HG02798 (cell line): ENCODE data around the gene LCP2.

Experiments used
- ATAC-seq: cut with Tn5 transposase; IDR thresholded peaks from one replicate; pipeline ENCODE4 v1.9.1; 2021; ENCODE audit warnings: mild to moderate bottlenecking; ENCODE audit not compliant: unreplicated experiment, poor library complexity

The LCP2 gene

DNA sequence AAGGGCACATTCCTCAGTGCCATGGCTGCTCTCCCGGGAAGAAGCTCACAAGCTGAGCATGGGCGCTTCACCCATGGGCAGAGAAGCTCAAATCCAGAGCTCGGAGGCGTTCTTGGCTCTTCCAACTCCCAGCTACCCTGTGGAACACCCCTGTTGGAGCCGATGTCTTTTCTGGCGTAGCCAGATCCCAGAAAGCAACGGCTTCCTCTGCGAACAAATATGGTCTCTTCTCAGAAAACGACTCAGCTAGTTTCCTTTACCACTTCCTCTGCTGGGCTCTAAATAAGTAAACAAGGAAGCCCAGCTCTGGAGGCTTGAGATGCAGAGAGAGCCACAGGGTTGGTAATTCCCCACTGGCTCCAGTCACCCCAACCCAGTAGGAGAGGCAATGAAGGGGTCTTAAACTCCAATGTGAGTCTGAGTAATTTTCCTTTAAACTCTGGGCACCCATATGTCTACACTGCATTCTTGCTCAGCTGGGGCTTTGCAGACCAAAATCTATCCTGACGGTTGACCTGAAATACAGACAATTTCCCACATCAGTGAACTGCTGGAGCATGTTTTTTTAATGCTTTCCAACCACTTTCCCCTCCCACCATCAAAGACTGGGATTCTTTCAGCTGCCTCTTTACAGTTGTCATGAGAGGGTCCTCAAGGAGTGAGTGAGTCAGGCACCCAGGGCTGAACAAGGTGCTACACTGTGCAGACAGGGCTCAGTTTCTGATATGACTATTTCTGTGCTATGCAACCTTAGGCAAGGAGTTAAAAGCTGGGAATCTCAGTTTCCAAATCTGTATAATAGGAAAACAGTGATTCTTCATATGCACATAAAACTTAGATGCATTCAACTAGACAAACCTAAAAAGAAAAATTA is at the start of gene LCP2:
LCP2 (minus strand) TSS at position 189 of the 874 bp plus-strand sequence; CDS start at position 23, 166 bp downstream.
- peak; percentile 39 for ATAC-seq

DNA sequence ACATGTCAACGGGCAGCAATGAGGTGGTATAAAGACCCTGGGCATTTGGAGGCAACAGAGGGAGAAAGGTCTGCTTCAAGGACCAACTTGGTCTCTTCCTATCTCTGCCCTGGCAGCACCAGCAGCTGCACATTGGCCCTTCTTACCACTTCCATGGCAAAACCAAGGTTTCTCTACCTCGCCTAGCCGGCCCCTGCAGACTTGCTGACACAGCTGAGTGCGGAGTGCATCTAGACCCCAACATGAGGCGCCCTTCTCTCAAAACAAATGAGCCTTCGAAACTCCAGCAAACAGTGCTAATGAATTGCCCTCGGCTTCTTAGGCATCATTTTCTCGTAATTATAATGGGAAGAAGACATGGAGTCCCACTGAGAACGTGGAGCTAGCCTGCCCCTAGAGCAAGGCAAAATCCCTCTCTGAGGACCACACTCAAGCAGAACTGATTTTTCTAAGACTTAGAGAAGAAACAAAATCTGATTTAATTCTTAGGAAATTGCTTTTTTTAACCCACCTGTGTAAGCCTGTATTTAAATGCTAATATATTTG is 49.5 kb upstream of the LCP2 start:
- ATAC-seq, result no peak

DNA sequence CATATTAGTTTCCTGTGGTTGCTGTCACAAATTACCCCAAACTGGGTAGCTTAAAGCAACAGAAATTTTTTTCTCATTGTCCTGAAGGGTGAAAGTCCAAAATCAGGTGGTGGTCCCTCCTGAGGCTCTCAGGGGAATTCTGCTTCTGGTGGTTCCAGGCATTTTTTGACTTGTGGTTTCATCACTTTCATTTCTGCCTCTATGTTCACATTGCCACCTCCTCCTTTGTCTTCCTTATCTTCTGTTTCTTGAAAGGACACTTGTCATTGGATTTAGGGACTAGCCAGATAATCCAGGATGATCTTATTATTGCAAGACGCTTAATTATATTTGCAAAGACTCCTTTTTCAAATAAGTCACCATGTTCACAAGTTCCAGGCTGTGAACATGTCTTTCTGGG is 48.4 kb upstream of the LCP2 start:
- no peak for ATAC-seq

GRCh38 chr5:170343177-170343576 is 45.6 kb upstream of the LCP2 start:
- no peak for ATAC-seq

DNA sequence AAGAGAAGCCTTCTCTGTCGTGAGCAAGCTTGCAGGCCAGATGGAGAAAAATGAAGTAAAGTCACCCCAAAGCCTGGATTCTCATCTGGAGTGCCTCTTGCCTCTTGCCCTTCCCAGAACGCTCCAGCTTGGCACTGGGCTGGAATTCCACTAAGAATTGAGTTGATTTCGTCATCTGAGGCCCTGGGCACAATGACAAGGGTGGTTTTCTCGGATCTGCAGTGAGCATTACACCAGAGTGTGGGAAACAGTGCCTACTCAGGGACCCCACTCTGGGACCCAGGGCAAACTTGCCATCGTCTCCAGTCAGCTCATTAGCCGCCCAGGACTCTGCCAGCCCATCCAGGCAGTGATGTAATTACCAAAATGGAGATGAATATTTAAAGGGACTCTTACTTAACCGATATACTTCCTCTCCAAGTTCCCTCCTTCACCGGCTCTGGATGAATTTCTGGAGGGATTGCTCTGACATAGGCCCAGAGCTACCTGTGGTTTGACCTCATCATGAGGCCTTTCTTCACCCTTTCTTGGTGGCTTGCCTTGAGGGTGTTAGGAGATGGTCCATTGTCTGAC is 44.7 kb upstream of the LCP2 start:
- ATAC-seq, result no peak

- no peak for ATAC-seq
These were observed 44.0 kb upstream of the LCP2 start for GRCh38 chr5:170341545-170341944.

DNA sequence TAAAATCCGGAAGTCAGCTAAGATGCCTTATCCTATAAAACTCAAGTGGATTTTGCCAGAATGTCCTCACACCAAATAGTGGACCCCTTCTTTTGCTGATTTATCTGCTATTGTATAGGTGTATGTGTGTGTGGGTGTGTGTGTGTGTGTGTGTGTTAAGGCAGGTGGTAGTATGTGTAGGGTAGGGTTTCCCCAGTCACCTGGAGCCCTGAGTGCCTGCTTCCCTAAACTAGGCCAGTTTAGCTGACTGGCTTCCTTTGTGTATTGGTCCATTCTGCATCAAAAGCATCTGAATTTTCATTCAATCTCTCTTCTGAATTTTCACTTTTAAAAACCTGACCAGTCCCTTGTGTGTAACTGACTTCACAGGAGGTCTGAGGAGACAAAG is 42.2 kb upstream of the LCP2 start:
- ATAC-seq, result no peak

DNA sequence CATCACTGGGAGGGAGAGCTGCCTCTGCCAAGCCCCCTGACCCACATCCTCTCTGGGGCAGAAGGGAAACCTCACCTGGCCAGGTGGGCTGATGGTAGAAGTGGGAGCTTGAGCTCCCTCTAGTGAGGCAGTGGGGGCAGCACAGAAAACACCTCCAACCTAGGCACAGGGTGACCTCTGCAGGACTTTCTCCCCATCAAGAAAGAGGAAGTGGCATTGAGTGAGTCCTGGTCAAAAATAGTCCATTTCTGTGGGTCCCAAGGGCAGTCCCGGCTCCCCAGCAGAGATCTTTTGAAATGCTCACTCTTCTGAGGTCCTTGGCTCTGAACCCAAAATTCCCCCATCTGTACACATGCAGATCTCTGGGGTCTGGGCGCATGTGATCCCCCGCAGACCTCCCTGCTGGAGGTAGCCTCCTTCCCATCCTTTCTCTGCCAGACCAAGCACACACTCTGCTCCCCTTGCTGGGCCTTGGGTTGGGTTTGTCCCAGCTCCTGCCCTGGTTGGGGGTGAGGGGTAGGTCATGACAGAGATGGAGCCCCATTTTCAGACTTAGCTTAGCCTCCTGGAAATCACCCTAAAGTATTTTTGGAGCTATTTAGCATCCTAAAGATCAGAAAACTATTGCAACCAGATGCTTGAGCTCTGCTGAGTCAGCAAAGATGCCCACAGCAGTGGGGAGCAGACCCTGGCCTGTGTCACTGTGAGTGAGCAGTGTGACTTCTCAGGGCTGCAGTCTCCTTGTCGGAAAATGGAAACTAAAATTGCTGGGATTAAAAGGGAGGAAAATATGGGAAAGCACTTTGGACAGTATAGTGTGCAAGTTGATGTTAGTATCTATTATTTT is 41.6 kb upstream of the LCP2 start:
- ATAC-seq, result peak; percentile 84

DNA sequence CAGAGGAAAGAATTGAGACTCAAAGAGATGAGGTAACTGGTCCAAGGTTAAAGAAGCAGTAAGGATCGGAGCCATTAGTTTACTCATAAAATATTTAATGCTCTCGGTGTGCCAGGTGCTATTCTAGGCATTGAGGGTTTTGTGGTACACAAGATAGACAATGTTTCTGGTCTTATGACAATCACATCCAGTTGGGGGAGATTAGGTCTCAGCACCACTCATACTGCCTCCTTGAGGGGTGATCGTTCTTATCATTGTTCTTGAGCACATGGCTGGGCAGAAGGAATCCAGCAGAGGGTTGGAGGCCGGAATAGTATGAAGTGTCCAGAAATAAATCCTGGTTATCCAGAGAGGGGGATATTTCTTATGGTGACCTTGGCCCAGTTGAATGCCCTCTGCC is 40.7 kb upstream of the LCP2 start:
- no peak for ATAC-seq

- ATAC-seq, result no peak
These were observed 39.6 kb upstream of the LCP2 start for GRCh38 chr5:170337045-170337733.

GRCh38 chr5:170336065-170336464 is 38.5 kb upstream of the LCP2 start:
- no peak for ATAC-seq

DNA sequence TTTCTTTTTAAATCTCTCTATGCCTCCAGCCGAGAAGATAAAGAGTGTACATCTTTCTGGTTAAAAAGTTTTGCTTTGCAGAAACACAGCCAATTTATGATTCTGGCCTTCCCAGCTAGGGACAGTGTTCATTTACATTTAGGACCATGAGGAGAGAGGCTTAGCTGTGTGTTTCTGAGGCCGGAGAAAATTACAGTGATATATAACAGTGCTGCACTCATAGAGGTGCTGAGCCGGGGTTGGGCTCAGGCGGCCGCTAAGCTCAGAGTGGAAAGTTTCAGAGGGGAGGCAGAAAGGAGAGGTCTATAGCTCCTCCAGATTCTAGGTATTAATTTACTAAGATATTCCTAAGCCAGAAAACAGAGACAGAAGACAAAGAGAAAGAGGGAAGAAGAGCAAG is 37.0 kb upstream of the LCP2 start:
- no peak for ATAC-seq

DNA sequence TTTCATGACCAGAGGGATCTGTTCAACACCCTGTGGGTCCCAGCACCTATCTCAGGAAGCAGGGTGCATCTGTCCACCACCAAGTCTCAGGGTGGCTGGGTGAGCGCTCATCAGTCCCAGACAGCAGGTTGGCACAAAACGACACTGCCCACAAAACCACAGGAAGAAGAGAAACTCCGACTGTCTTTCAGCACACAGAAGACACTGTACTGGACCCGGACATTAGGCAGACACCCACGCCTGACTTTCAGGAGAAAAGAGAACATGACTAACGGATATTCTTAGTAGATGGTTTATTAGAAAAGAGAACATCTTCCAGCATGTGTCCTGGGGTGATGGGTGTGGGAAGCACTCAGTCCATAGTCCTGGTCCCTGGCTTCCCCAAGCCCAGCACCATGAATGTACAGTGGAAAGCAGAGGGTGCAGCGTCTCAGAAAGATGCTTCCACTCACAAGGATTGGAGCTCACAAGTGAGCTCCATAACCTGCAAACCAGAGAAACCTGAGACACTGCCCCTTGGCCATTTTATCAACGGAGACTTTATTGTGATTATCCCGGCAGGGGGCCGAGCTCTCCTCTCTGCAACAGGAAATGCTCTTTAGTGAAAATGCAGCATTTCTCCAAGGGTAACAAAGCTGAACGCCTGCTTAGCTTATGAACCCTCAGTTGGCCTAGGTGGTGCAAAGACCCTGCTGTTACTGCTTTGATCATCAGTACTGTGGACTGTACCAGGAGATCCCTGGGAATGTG is 35.8 kb upstream of the LCP2 start:
- ATAC-seq, result peak; percentile 46

- ATAC-seq, result no peak
These were observed 34.5 kb upstream of the LCP2 start for GRCh38 chr5:170332058-170332457.

DNA sequence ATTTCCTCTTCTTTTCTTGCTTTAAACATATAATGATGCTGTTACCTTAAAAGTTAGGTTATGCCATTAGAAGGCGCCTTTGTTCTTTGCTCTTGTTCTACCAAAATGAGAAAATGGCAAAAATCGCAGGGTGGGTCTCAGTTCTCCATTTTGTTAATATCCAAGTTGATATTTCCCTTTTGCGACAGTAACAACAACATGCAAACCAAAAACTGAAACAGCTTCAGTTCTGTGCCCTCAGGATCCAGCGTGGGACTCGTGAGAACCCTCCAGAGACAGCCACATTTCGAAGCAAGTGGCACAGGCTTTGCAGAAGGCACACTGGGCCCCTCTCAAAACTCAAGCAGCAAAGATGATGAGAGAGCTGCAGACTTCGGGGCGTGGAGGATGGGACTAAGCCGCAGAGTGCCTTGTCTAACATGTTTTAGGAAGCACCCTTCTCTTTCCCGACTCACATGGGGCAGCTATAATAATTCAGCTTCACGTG is 33.0 kb upstream of the LCP2 start:
- no peak for ATAC-seq

- ATAC-seq, result no peak
These were observed 31.9 kb upstream of the LCP2 start for GRCh38 chr5:170329524-170329923.

GRCh38 chr5:170327829-170328228 is 30.3 kb upstream of the LCP2 start:
- no peak for ATAC-seq

DNA sequence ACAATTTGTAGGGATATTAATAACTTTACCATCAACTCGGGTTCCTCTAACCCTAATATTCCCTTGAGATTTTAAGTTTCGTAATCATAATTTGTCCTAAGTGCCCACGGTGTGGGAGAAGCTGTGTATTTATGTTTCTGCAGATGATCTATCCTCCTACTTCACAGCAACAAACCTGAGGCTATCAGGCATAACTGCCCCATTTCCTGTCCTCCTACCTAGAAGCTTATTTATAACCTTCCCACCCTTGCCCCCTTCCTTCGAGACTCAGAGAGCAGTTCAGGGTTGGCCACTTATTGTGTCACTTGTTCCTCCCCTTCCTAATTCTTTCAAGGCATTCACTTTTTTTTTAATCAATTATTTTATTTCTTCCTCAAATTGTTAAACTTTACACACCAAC is 29.6 kb upstream of the LCP2 start:
- no peak for ATAC-seq

DNA sequence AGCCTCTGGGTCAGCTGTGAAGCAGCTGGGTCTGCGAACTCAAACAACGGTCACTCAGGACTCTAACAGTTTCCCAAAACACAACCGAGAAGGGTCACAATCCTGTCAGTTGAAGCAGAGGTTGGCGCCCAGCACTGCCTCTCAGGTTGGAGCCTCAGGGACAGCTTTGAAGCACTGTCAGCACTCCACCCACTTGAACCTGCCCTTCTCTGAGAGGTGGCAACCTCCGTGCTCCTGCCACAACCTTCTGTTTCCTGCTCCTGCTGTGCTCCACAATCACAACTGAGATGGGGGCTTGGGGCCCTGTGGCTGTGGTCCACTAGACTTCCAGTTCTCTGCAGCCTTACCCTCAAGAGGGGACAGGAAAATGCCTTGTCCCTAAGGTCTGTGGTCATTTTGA is 21.7 kb upstream of the LCP2 start:
- no peak for ATAC-seq
